HEK293 (cell line): Measurements from ENCODE around the gene WDR7.

ENCODE experiments used
- GLI4 ChIP-seq: fragments of 450-650 bp; formaldehyde crosslinking; IDR thresholded peaks from 2 replicates; pipeline ENCODE4 v1.5.1; 2016; ENCODE audit warnings: missing biosample characterization, missing genetic modification characterization
- PRDM4 ChIP-seq: fragments of 450-650 bp; formaldehyde crosslinking; IDR thresholded peaks from 2 replicates; pipeline ENCODE4 v1.5.1; 2017; ENCODE audit warnings: missing biosample characterization, missing genetic modification characterization
- PRDM6 ChIP-seq: fragments of 450-650 bp; formaldehyde crosslinking; IDR thresholded peaks from 2 replicates; pipeline ENCODE4 v1.5.1; 2017; ENCODE audit warnings: missing biosample characterization, missing genetic modification characterization
- ZNF266 ChIP-seq: fragments of 450-650 bp; formaldehyde crosslinking; IDR thresholded peaks from 2 replicates; pipeline ENCODE4 v1.5.1; 2016; ENCODE audit warnings: missing biosample characterization, missing genetic modification characterization, low read depth
- ZNF292 ChIP-seq: fragments of 450-650 bp; formaldehyde crosslinking; IDR thresholded peaks from 2 replicates; pipeline ENCODE4 v1.5.1; 2016; ENCODE audit warnings: low read depth, missing biosample characterization, missing genetic modification characterization, borderline replicate concordance
- ZNF580 ChIP-seq: fragments of 450-650 bp; formaldehyde crosslinking; IDR thresholded peaks from 2 replicates; pipeline ENCODE4 v1.5.1; 2016; ENCODE audit warnings: missing biosample characterization, missing genetic modification characterization
- ZNF629 ChIP-seq: fragments of 450-650 bp; formaldehyde crosslinking; IDR thresholded peaks from 2 replicates; pipeline ENCODE4 v1.5.1; 2017; ENCODE audit warnings: missing biosample characterization, missing genetic modification characterization
- ZSCAN18 ChIP-seq: fragments of 450-650 bp; formaldehyde crosslinking; IDR thresholded peaks from 2 replicates; pipeline ENCODE4 v1.5.1; 2016; ENCODE audit warnings: missing biosample characterization, missing genetic modification characterization
- ZSCAN5A ChIP-seq: fragments of 450-650 bp; formaldehyde crosslinking; IDR thresholded peaks from 2 replicates; pipeline ENCODE4 v1.5.1; 2016; ENCODE audit warnings: missing biosample characterization, missing genetic modification characterization
- TF ChIP-seq, protein P1 (sequence below): fragments of 450-650 bp; formaldehyde crosslinking; IDR thresholded peaks from 2 replicates; pipeline ENCODE4 v1.5.1; 2016; ENCODE audit warnings: missing biosample characterization, missing genetic modification characterization

GRCh38 chr18:56803051-56803450 is 151.9 kb downstream of the WDR7 start:
- TF ChIP-seq, protein P1, sequence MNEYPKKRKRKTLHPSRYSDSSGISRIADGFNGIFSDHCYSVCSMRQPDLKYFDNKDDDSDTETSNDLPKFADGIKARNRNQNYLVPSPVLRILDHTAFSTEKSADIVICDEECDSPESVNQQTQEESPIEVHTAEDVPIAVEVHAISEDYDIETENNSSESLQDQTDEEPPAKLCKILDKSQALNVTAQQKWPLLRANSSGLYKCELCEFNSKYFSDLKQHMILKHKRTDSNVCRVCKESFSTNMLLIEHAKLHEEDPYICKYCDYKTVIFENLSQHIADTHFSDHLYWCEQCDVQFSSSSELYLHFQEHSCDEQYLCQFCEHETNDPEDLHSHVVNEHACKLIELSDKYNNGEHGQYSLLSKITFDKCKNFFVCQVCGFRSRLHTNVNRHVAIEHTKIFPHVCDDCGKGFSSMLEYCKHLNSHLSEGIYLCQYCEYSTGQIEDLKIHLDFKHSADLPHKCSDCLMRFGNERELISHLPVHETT = no peak
- TF ChIP-seq PRDM4 (tag by site-specific recombination) (no peak), ZNF580 (no peak), ZNF292 (tag by site-specific recombination) (no peak), ZNF629 (tag by site-specific recombination) (no peak), PRDM6 (tag by site-specific recombination) (no peak), ZSCAN18 (tag by site-specific recombination) (no peak), ZSCAN5A (tag by site-specific recombination) (no peak), GLI4 (tag by site-specific recombination) (no peak), ZNF266 (no peak)
